ENCODE results near the gene FUNDC2.

Gene FUNDC2

DNA sequence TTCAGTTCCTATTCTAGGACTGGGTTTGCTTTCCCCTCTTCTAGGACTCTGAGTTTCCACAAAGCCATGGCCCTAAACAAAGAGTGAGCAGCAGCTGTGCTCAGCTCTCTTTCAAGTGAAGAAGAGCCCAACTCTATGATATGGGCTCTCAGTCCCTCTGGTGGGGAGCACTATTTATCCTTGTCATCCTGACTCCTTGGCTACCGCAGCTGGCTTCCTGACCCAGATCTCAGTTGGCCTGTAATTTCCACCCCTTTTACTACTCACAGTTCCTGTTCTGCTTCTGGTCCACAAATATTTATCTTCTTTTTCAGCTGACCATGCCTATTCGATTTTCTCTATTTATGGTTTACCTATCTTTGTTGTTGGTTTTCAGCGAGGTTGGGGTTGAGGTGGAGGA, 37.9 kb upstream of the FUNDC2 start:
- DNase-seq (ENCODE audit: low read depth), result no peak
- TF ChIP-seq, protein P1, sequence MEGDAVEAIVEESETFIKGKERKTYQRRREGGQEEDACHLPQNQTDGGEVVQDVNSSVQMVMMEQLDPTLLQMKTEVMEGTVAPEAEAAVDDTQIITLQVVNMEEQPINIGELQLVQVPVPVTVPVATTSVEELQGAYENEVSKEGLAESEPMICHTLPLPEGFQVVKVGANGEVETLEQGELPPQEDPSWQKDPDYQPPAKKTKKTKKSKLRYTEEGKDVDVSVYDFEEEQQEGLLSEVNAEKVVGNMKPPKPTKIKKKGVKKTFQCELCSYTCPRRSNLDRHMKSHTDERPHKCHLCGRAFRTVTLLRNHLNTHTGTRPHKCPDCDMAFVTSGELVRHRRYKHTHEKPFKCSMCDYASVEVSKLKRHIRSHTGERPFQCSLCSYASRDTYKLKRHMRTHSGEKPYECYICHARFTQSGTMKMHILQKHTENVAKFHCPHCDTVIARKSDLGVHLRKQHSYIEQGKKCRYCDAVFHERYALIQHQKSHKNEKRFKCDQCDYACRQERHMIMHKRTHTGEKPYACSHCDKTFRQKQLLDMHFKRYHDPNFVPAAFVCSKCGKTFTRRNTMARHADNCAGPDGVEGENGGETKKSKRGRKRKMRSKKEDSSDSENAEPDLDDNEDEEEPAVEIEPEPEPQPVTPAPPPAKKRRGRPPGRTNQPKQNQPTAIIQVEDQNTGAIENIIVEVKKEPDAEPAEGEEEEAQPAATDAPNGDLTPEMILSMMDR (IDR thresholded peaks at IDR 0.05; ENCODE audit: control insufficient read depth, insufficient read depth, low read depth, low read length, missing control alignments), result no peak
- H3K4me3 ChIP-seq (ENCODE audit: control insufficient read depth, low read depth, low read length), result no peak overlapping the region

DNA sequence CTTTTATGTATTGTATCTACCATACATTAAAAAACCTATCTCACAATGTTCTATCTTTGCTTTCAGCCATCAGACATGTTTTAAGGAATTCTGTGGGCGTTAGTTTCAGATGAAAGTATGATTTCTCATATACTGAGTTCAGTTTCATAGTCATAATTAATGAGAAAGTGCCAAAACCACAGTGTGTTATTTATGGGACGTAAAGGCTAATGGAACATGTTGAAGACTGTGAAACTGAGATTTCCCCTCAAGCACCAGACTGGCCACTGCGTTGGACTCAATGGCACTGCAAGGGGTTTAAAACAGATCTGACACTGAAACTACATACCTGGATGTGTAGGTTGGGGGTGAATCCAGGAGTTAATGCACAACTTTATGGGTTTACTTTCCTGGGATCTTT, 36.1 kb upstream of the FUNDC2 start:
- DNase-seq (ENCODE audit: low read depth), result no peak
- TF ChIP-seq, protein P1 (IDR thresholded peaks at IDR 0.05; ENCODE audit: control insufficient read depth, insufficient read depth, low read depth, low read length, missing control alignments), result no peak
- no peak overlapping the region for H3K4me3 ChIP-seq (ENCODE audit: control insufficient read depth, low read depth, low read length)

DNA sequence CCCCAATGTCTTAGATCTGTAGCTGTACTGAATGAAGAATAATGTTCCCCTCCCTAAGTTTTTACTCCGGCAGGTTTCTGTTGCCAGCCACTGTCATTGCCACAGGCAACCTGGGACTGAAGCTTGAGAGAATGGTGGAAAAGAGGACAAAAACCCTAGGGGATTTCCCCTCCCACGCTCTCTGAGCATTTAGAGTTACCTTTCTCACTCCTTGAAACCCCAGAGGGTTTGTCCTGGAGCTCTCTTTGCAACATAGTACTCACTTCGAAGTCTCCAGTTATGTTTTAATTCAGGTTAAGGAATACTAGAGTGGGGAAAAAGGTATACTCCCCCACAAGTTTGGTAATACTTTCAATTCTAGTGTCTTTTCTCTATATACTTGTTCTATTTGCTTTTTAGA, 35.6 kb upstream of the FUNDC2 start:
- H3K4me3 ChIP-seq (ENCODE audit: control insufficient read depth, low read depth, low read length), result no peak overlapping the region
- DNase-seq (ENCODE audit: low read depth), result no peak
- TF ChIP-seq, protein P1 (IDR thresholded peaks at IDR 0.05; ENCODE audit: control insufficient read depth, insufficient read depth, low read depth, low read length, missing control alignments), result no peak

DNA sequence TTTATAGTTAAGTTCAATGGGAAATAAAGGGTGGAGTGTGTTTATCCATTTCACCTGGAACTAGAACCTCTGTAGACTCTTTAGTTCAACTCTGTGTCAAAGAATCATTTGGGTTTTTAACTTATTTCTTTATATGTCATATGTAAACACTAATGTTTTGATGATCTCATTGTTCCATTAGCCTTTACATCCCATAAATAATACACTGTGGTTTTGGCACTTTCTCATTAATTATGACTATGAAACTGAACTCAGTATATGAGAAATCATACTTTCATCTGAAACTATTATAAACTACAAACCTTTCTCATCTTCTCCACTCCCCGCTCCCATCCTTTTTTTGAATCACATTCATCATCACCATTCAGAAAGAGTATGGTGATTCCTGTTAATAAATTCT, 35.2 kb upstream of the FUNDC2 start:
- H3K4me3 ChIP-seq (ENCODE audit: control insufficient read depth, low read depth, low read length), result no peak overlapping the region
- no peak for DNase-seq (ENCODE audit: low read depth)
- TF ChIP-seq, protein P1 (IDR thresholded peaks at IDR 0.05; ENCODE audit: control insufficient read depth, insufficient read depth, low read depth, low read length, missing control alignments), result no peak

DNA sequence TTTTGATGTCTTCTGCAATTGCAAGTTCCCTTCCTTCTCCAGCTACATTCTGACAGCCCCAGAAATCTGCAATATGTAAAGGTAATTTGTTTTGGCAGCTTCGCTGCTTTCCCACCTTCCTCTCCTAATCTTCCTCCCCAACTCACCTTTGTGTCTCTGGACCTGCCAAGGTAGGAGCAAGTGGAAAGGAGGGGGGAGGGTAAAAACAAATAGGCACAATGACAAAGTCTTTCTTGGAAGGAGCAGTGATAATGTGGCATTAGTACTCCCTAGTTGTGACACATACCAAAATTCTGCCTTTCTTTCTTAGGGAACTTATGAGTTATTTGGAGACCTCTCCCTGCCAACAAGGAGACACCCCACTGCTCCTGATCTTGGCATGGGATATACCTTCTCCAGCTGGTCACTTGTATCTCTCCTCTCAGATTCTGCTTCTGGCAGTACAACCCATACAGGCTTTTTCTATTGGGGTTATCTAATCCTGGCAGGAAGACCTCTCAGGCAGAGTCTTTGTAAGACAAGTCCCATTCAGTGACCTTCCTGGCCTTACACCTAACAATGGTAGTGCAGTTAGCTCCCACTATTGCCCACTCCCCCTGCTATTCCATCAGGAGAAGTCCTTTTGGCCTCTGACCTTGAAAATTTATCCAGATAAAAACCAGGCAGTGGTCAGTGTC, 28.3 kb upstream of the FUNDC2 start:
- H3K4me3 ChIP-seq (ENCODE audit: control insufficient read depth, low read depth, low read length), result no peak overlapping the region
- TF ChIP-seq, protein P1 (IDR thresholded peaks at IDR 0.05; ENCODE audit: control insufficient read depth, insufficient read depth, low read depth, low read length, missing control alignments), result no peak
- no peak for DNase-seq (ENCODE audit: low read depth)

DNA sequence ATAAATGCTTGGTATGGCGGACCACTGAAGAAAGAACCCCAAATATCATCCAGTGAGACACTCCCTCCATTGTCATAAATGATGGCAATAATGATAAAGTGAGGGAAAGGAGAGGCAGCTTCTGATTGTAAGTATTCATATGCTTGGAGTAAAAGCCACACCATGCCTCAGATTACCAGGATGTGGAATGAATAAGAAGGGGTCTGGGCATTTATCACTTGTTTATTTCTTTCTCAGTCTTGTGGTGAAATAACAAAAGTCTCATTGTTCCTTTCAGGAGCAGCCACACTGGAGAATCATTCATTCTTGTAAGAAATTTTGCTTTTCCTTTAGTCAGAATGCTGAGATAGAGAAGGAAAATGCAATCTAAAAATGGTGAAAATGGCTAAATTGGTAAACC, 25.8 kb upstream of the FUNDC2 start:
- TF ChIP-seq, protein P1 (IDR thresholded peaks at IDR 0.05; ENCODE audit: control insufficient read depth, insufficient read depth, low read depth, low read length, missing control alignments), result no peak
- no peak overlapping the region for H3K4me3 ChIP-seq (ENCODE audit: control insufficient read depth, low read depth, low read length)
- no peak for DNase-seq (ENCODE audit: low read depth)
